DOHH2 (cell line): ENCODE results near the gene CHN2.

Experiments used
- EZH2phosphoT487 ChIP-seq: fragments of 200-600 bp; sonication (generic); IDR thresholded peaks from 2 replicates; pipeline ENCODE4 v1.6.1; 2017; ENCODE audit warnings: borderline replicate concordance, mild to moderate bottlenecking, antibody characterized with exemption, low read length, moderate library complexity, mixed read lengths
- TF ChIP-seq, protein P1 (sequence below): fragments of 200-600 bp; sonication (generic); IDR thresholded peaks from one replicate; pipeline ENCODE4 v1.5.1; 2014; ENCODE audit warnings: antibody characterized with exemption, mild to moderate bottlenecking, low read depth, low read length; ENCODE audit not compliant: poor library complexity, severe bottlenecking

DNA sequence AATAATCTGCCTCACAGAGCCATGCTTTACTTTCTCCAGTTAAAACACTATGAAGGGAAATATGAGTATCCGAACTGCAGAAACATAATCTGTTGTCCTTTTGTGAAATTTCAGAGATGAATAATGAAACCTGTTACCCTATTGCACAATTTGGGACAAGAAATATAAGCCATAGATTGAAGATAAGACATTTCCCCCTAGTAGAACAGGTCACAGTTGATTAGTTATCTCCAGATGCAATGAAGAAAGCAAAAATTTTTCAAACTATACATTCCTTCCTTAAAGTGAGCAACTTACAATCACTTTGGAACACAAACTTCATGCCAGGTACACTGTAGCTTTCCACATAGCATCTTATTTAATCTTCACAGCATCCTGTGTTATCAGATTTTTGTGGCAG lies 2.3 kb upstream of the CHN2 start:
- TF ChIP-seq, protein P1, sequence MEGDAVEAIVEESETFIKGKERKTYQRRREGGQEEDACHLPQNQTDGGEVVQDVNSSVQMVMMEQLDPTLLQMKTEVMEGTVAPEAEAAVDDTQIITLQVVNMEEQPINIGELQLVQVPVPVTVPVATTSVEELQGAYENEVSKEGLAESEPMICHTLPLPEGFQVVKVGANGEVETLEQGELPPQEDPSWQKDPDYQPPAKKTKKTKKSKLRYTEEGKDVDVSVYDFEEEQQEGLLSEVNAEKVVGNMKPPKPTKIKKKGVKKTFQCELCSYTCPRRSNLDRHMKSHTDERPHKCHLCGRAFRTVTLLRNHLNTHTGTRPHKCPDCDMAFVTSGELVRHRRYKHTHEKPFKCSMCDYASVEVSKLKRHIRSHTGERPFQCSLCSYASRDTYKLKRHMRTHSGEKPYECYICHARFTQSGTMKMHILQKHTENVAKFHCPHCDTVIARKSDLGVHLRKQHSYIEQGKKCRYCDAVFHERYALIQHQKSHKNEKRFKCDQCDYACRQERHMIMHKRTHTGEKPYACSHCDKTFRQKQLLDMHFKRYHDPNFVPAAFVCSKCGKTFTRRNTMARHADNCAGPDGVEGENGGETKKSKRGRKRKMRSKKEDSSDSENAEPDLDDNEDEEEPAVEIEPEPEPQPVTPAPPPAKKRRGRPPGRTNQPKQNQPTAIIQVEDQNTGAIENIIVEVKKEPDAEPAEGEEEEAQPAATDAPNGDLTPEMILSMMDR = no peak
- no peak for TF ChIP-seq EZH2phosphoT487
